GM19395 (cell line): Measurements from ENCODE around the gene TTC14.

Source experiments
- ATAC-seq: cut with Tn5 transposase; IDR thresholded peaks from one replicate; pipeline ENCODE4 v1.9.1; 2021; ENCODE audit warnings: mild to moderate bottlenecking, moderate library complexity; ENCODE audit not compliant: unreplicated experiment

TTC14 gene

GRCh38 chr3:180626844-180627243, 24.9 kb downstream of the TTC14 start:
- ATAC-seq = peak; percentile 77

GRCh38 chr3:180630371-180630770, 28.4 kb downstream of the TTC14 start:
- ATAC-seq = no peak

GRCh38 chr3:180631317-180631716, 29.4 kb downstream of the TTC14 start:
- no peak for ATAC-seq

- peak; percentile 61 for ATAC-seq
These were observed 31.8 kb downstream of the TTC14 start for GRCh38 chr3:180633722-180634121.

- ATAC-seq = no peak
These were observed 39.0 kb downstream of the TTC14 start for GRCh38 chr3:180640987-180641386.

GRCh38 chr3:180646187-180646790, 44.3 kb downstream of the TTC14 start:
- ATAC-seq = peak; percentile 66

- ATAC-seq = no peak
These were observed 54.4 kb downstream of the TTC14 start for GRCh38 chr3:180656406-180656805.

- no peak for ATAC-seq
These were observed 55.1 kb downstream of the TTC14 start for GRCh38 chr3:180657094-180657493.
